A172 (cell line): Measurements from ENCODE around the gene SMAD3. TPM values are rescaled to one million over a fixed set of nuclear protein-coding genes. Genes with fewer than 3 reads are reported as not detected.

Source experiments
- DNase-seq: peaks from one replicate; pipeline ENCODE4 v3.0.0-alpha.2; 2015; ENCODE audit warnings: low spot score
- total RNA-seq: library from RNA; depleted of rRNA; stranded (reverse); fragments of >200 nt; shearing (Covaris generic); gene quantifications from 2 replicates; pipeline ENCODE4 v1.2.3, GENCODE V29; 2014

The SMAD3 gene
- total RNA-seq, 1 experiment from 2014 or later: 7.2 TPM

DNA sequence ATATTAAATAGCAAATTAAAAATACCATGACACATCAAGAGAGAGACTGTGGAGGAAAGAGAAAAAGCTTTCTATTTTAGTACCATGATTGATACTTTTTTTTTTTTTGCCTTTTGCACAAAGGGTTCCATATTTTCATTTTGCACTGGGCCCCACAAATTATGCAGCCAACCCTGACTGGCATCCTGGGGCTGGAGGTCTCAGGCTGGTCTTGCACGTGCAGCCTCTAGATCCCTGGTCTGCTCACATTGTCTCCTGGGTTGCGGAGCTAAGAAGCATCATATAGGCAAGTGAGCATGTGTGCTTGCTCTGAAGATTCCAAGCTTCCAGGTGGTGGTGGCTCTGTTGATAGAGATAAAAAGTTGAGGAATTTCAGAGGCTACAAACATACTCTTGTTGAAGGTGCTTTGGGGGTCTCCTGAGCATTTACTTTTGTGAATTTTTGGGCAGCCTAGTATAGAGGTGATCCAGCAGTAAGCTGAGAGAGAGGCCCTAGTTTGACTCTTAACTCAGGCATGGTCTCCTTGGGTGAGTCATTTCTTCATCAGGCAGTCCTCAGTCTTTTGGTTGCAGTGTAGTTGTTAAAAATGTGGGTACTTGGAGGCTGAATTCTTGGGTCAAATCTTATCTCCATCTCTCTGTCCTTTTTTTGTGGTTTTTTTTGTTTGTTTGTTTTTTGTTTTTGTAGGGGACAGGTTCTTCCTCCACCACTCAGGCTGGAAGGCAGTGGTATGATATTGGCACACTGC is 31.3 kb downstream of the SMAD3 start:
- DNase-seq: no peak

DNA sequence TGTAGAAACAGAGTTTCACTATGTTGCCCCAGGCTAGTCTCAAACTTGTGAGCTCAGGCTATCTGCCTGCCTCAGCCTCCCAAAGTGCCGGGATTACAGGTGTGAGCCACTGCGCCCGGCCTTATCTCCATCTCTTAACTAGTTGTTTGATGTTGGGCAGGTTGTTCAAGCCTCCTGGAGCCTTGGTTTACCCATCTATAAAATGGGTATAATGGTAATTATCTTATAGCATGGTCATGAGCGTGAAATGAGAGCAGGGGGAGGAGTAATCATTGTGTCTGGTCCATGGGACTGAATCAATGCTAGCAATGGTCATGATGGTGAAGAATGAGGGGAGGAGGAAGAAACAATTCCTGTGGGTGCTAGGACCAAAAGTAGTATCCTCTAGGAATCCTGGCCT is 32.0 kb downstream of the SMAD3 start:
- DNase-seq: no peak

DNA sequence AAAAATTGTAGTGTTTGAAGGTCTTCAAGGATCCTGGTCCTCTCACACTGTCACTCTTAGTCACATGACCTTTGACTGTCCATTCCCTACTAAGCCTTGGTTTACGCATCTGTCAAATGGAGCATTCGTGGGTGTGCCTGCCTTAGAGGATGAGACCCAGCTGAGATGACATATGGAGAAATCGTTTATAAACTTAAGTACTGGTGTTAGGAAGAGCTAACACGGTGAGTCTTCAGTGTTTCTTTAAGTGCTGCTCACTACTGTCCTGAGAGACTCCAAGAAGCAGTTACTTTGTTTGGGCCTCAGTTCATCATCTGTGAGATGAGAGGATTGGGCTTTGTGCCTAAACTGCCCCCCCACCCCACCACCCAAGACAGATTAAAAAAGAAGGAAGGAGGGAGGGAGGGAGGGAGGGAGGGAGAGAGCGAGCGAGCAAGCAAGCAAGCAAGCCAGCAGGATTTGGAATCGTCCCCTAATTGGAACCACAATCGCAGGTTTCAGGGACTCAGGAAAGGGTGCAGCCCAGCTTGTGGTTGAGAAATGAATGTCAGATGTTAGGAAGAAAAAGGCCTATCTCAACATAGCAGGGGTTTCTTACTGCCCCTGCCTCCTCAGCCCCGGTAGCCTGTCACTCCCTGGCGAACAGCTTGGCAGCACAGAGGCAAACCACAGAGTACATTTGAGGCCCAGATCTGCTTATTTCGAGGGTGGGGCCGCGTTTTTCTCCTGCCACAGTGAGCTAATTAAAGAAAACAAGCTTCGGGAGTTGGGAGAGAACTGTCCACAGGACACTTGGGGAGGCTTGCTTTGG is 32.7 kb downstream of the SMAD3 start:
- DNase-seq: peak; percentile 88

DNA sequence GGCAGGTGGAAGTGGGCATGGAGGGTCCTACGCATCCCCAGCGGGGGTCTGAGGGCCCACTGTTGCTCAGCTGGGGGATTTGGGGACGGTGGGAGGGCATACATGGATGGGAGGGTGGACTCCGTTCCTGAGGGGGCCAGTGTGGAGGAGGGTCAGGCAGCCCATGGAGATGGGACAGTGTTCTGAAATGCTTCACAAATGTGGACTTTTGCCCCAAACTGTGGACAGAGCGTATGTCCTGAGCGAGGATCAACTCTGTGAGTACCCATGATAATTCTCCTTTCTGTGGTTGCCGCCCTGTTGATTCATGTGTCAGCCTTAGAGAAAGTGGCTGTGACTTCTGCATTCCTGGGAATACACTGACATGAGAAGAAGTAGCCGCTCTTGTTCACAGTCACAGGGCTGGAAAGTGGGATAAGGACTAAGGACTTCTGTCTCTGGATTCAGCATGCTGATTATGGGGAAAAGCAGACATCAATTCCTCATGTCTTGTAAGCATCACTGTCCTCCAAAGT is 33.4 kb downstream of the SMAD3 start:
- peak; percentile 56 for DNase-seq

DNA sequence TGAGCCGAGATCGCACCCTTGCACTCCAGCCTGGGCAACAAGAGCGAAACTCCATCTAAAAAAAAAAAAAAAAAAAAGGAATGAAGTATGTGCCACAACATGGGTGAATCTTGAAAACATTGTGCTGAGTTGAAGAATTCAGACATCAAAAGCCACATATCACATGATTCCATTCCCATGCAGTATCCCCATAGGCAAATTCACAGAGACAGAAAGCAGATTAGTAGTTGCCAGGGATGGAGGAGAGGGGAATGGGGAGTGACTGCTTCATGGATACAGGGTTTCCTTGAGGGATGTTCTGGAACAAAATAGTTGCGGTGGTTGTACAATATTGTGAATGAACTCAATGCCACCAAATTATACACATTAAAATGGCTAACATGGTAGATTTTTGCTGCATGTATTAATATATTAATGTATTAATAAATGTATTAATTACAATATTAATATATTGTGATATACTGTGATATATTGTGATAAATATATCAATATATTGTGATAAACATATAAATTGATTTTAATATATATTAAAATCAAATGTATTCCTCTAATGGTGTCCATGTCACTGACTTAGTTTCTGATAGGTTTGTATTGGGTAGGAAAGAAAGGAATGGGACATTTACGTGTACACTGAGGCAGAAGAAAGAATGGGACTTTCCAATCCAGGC is 34.9 kb downstream of the SMAD3 start:
- no peak for DNase-seq

DNA sequence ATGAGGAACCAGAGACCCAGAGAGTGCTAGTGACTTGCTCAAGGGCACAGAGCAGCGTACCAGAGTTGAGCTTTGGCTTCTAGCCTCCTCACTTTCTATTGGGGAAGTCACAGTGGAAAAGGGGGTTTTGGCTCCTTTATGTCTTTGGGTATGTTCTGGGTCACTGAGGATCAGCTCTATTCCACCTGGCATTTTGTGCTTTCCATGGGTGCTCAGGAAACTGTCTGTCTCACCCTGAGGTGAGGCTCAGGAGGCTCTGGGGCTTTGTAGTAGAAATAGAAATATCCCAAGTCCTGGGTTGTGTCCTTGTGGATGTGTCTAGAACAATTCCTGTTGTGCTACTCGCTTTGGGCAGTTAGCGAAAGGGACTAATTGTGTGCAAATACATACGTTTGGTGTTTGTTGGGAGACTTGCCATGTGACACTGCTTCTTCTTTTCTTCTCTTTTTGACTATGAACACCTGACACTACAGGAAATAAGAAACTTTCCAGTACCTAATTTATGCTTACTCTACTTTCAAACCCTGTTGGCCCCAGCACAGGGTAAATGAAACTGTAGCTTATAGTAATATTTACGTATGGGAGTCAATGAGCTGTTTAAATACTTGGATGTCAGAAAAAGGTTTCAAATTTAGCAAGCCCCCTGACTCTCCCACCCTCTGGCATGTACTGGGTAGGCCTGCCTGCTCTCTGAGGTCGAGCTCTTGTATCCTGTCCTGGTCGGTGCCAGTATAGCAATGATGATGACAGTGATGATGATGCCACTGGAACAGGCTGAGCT is 35.6 kb downstream of the SMAD3 start:
- no peak for DNase-seq

DNA sequence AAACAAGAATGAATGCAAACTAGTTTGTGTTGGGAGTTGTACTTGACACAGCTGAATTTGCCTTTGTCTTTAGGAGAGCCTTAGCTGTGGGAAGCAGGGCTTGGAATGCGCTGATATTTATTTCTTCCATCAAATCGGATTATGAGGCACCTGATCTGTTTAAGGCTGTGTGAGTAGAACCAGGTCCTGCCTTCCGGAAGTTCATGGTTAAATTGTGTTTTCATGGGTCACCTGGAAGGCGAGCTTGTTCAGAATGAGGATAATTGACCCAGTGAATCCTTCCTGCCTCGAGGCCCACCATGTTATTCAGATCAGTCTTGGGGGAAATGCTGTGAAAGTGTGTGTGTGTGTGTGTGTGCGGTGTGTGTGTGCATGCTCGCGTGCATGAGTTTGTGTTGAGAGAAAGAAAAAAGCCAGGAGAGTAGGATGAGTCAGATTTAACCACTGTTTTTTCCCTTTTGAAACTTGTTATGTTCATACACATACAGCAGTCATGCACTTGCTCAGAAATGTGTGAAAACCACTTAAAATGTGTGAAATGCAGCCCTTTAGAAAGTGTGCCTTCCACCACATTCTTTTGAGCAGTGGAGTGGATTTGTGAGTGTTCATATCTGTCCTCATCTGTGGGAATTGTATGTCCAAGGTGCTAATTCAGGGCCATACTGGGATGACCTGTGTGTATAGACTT is 36.7 kb downstream of the SMAD3 start:
- DNase-seq: no peak

DNA sequence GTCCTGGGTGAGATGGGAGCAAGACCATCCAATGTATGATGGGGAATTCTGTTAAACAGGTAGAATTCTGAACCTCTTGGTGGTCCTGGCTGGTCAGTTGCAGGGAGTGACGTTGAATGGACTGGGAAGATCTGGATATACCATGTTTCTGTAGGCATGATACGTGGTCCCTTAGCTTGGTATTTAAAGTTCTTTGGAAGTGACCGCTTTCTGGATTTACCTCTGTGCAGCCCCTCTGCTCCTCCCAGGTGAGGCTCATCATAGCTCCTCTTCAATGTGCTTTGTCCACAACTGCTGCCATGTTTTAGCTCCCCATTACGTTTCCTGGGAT is 37.2 kb downstream of the SMAD3 start:
- no peak for DNase-seq

DNA sequence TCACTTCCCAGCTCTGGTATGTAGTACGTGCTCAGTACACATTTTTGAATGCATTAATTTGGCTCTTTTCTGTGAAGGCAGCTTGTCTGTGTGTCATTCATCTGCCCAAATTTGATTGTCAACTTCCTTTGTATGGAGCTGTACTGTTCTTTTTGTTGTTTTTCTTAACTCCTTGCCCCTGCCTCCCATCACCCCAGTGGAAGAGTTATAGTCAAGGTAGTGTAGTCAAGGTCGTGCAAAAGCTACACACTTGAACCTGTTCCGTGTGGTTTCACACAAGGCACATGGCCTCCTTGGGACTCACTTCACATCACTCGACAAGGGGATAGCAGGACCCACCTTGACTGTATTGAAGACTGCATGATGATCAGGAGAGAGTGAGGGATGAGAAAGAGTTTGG is 37.6 kb downstream of the SMAD3 start:
- DNase-seq: no peak

DNA sequence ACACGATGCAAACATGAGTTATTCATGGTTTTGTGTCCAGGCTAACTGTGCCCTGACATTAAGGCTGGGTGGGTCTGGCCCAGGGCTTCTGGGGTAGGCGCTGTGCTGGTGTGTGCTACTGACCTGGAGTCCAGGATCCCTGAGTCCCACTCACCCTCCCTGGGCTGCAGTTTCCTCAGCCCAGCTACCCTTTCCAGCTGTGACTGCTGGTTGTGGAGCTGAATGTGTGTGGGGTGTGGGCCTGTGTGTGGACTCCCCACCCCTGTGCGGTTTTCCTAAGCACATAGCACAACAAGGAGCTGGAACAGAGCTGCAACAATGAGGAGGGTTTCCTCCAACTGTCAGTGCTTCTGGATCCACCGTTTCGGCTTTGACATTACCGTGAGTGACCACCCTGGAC is 38.0 kb downstream of the SMAD3 start:
- no peak for DNase-seq

DNA sequence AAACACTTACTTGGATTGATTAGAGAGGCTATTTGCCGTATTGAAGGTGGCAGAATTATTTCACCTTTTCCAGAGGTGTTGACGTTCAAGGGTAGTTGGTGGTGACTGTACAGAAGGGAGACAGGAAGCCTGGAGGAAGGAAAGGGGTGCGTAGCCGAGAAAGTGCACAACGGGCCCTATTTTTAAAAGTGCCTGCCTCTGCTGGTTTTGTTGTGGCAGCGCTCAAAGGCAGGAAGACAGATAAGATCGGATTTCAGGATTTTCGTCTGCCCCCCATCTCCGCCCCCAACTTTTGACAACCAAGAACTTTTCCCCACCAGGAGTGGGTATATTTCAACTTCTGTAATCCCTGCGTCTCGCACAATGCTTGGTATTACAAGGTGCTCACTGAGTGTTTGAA is 38.5 kb downstream of the SMAD3 start:
- no peak for DNase-seq

DNA sequence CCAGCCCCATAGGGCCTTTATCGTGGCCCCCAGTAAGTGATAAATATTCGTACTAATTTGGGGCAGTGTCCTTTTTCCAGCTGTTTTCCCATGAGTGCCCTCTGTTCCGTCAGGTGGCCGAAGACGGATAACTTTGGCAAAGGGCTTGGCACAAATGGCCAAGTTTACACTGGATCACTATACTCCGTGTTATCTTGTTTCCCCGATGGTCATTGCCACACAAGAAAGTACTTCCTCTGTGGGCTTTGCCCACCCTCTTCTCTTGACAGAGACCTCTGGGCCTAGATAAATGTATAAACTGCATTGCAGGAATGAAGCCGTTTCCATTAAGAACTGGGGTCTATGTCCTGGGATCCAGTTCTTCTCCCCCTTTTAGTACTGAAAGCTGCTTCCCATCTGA is 39.1 kb downstream of the SMAD3 start:
- no peak for DNase-seq

DNA sequence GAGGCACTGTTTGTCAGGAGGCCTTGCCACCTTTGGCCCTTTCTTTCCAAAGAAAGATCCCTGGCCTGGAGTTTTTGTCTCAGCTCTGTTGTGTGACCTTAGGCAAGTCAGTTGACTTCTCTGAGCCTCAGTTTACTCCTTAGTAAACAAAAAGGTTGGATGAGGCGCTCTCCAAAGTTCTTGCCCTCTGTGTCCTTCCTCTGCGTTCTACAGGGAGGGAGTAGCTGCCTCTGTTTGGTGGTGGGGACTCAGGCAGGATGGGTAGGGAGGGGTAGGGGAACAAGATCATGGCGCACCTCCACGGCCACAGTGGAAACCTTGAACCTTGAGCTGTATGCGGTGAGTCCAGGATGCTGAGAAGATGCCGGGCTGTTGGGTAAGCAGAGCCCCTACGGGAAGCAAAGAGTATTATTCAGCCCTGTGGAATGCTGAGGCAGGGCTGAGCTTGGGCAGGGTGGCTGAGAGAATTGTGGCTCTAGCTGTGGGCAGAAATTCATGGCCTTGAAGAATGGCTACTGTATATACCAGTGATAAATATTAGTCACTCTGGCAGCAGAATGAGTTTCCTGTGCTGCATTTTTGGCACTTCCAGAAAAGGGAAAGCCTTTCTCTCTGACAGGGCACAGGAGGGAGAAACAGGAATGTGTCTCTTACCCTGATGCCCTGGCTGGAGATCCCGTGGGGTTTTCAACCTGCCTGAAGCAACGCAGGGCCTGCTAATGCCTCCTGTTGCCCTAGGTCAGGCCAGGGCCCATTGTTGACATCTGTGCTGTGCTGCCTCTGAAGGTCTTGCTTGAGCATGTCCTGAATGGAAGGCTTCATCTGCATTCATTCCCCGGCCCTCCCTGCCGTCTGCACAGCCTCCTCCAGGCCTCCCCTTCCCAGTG is 39.9 kb downstream of the SMAD3 start:
- peak; percentile 98 for DNase-seq

DNA sequence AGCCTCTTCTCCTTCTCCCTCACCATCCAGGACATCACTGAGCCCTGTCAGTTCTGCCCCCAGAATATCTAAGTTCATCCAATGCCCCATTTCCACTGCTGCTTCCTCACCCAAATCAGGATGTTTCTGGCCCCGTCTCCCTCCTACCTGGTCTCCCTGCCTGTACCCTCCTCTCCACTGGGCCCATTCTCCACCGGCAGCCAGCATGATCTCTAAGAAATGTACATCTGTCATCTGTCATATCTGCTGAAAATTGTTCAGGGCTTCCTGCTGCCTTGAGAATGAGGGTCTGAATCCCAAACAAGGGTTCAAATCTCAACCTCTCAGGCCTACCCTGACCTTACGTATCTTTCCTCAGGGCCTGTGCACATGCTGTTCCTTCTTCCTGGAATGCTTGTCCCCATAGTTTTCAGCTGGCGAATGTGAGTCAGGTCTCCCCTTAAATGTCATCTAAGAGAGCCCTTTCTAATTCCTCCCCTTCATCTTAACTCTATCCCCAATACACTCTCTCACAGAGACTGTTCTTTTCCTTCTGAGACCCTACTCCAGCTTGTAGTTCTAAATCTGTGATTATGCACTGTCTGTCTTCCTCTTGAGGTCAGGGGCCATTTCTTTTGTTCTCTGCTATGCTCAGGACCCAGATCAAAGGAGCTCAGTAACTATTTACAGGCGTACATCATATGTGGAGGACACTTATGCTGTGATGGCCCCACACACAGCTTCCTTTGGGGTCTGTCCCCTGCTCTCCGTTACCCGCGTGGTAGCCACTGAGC is 40.8 kb downstream of the SMAD3 start:
- no peak for DNase-seq

DNA sequence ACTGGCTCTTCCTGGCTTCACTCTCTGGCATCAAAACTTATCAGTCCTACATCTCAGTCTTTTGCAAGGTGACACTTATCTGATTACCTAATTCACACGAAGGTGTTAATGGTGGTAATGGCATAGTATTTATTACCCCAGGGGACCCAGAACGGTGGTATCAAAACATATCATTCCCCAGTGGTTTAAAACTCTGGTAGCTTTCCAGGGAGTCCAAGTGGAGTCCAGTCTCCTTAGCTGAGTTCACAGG is 41.3 kb downstream of the SMAD3 start:
- no peak for DNase-seq

DNA sequence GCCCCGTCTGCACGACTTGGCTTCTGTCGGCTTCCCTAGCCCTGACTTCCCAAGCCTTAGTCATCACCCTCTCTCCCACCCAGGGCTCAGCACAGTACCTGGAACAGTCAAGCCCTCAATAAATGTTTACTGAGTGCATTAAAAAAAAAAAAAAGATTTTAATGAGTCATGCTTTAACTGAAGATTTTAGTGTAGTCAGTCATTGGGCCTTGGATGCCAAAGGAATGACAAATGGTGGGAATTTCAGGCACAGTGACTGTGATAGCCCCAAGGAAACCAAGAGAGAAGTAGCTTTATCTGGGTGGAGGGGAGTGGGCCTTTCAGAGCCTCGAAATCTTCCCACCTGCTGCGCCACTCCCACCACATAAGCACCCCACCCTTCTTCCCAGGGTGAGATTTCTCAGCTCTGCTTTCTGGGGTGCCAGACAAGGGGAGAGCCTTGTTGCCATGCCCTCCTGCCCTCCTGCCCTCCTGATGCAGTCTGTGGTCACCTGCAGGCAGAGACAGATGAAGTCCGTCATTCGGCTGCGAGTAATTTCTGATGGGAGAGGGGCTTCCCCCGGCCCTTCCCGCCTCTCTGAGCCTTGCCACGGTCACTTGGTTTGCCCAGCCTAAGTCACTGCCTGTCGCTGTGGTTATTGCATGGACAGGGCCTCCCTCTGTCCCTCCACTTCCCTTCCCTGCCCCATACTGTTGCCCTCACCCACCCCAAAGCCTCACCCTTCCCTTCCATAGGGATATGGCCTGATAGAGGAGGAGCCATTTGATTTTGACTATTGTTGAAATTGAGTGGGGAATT is 41.8 kb downstream of the SMAD3 start:
- peak; percentile 98 for DNase-seq

DNA sequence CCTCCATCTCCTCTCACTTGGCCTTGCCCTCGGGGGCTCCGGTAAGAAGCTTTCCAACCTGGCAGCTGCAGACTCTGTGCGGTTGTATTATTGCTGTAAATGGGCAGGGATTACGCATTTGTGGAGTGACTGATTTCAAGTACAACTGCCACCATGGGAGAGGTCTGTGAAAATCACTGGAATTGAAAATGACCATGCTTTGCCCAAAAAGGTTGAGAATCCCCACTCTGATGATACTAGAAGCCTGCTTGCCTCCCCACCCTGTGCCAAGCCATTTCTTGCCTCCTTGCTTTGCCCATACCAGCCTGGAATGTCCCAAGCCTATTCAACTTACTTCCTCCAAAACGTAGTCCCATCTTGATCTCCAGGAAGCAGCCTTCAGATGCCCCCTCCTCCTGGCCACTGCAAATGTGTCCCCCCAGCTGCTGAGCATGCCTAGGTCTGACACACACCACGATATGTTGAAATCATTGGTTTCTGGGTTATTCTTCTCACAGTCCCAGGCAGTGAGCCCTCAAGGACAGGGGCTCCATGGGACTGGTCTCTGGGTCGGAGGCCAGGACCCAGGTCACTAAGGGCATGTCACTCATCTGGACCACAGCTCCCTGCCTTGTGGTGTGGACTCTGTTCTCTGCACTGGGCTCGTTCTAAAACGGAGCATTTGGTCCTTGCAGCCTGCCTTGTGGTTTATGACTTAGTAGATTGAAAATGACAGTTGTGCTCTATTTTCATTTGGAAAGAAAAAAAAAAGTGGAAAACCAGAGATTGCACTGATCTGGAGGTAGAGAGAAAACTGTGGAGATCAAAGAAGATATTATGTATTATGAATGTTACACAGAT is 42.9 kb downstream of the SMAD3 start:
- DNase-seq: no peak
